ENCODE data around the gene DNAJC17. TPM values are rescaled to one million over a fixed set of nuclear protein-coding genes. Genes with fewer than 3 reads are reported as not detected.

The DNAJC17 gene
- total RNA-seq, 2 experiments from 2014 or later, result 35.8 to 35.9 TPM

- Mint-ChIP-seq H3K27me3 (no peaks in the 10 kb centered on the region), H3K9me3 (no peaks in the 10 kb centered on the region), H3K4me3 (no peak overlapping the region), H3K4me1 (ENCODE audit: low read depth) (peaks cover 30% of the 10 kb centered on the region), H3K27ac (no peak overlapping the region), H3K36me3 (ENCODE audit: low read depth) (peaks cover 2% of the 10 kb centered on the region)
- no peak for ATAC-seq
- ChIA-PET CTCF (interaction anchor here (0.6 to 3.7 kb wide), 12 partner anchors 9 to 488 kb away, joined by 3 to 15 read pairs (median 3); partner anchors contain the start of gene GCHFR), POLR2A (interaction anchor here (1.0 kb wide), 1 partner anchor 90 kb away, joined by 3 read pairs; the partner anchor contains the start of gene RAD51)
- no peak for DNase-seq
- TF ChIP-seq CTCF (IDR thresholded peaks at IDR 0.05), result no peak
- intact Hi-C loops (cut with micrococcal nuclease), result no loop called here
These were observed 22.1 kb downstream of the DNAJC17 start for GRCh38 chr15:40785164-40785563.

- Mint-ChIP-seq H3K36me3 (ENCODE audit: low read depth) (peaks cover 8% of the 10 kb centered on the region), H3K27ac (no peak overlapping the region), H3K9me3 (no peaks in the 10 kb centered on the region), H3K27me3 (no peaks in the 10 kb centered on the region), H3K4me1 (ENCODE audit: low read depth) (peaks cover 17% of the 10 kb centered on the region), H3K4me3 (no peak overlapping the region)
- ATAC-seq (peak; percentile 90), DNase-seq (peak; percentile 87)
- intact Hi-C loops (cut with micrococcal nuclease), result loop anchor here (2.0 kb wide), 1 partner anchor 104 kb away; no protein-coding TSS in a partner anchor
- POLR2A ChIA-PET, result interaction anchor here (0.5 to 1.9 kb wide), 7 partner anchors 12 to 308 kb away, joined by 3 to 14 read pairs (median 4); partner anchors contain the start of genes C15orf62 and RAD51
- CTCF ChIA-PET, result interaction anchor here (0.8 to 3.0 kb wide), 40 partner anchors 9 to 193 kb away, joined by 3 to 32 read pairs (median 4); partner anchors contain the start of genes C15orf62, GCHFR, RAD51 and SPINT1
- peak; percentile 77 for TF ChIP-seq CTCF (IDR thresholded peaks at IDR 0.05)
These were observed 24.6 kb downstream of the DNAJC17 start for GRCh38 chr15:40782609-40783227.

- intact Hi-C loops (cut with micrococcal nuclease), result no loop called here
These were observed 30.6 kb downstream of the DNAJC17 start for GRCh38 chr15:40776537-40777141.

GRCh38 chr15:40775740-40776536 is 31.3 kb downstream of the DNAJC17 start:
- H3K27ac Mint-ChIP-seq, result no peak overlapping the region
- H3K9me3 Mint-ChIP-seq, result no peaks in the 10 kb centered on the region
- TF ChIP-seq CTCF (IDR thresholded peaks at IDR 0.05), result no peak
- H3K36me3 Mint-ChIP-seq (ENCODE audit: low read depth), result peaks cover 13% of the 10 kb centered on the region
- POLR2A ChIA-PET, result interaction anchor here (1.0 to 1.3 kb wide), 3 partner anchors 12 to 81 kb away, joined by 3 to 5 read pairs (median 4); partner anchors contain the start of genes GCHFR and RAD51
- H3K4me1 Mint-ChIP-seq (ENCODE audit: low read depth), result peaks cover 9% of the 10 kb centered on the region
- ATAC-seq (no peak), DNase-seq (no peak)
- CTCF ChIA-PET, result interaction anchor here (0.7 to 2.0 kb wide), 5 partner anchors 10 to 31 kb away, joined by 3 to 8 read pairs (median 3); no protein-coding TSS in a partner anchor
- H3K27me3 Mint-ChIP-seq, result no peaks in the 10 kb centered on the region
- intact Hi-C loops (cut with micrococcal nuclease), result no loop called here
- H3K4me3 Mint-ChIP-seq, result no peak overlapping the region

More at GRCh38 chr15:40776537-40777141, 30.6 kb downstream of the DNAJC17 start:
- ATAC-seq (peak; percentile 99), DNase-seq (peak; percentile 83)
- CTCF ChIA-PET, result interaction anchor here (0.7 to 2.0 kb wide), 4 partner anchors 9 to 31 kb away, joined by 3 to 8 read pairs (median 4); no protein-coding TSS in a partner anchor
- no peaks in the 10 kb centered on the region for H3K9me3 Mint-ChIP-seq
- POLR2A ChIA-PET, result interaction anchor here (1.0 to 1.3 kb wide), 3 partner anchors 12 to 82 kb away, joined by 3 to 5 read pairs (median 4); partner anchors contain the start of genes GCHFR and RAD51
- peak overlapping the region; percentile 52 for H3K27ac Mint-ChIP-seq
- H3K4me3 Mint-ChIP-seq, result no peak overlapping the region
- H3K4me1 Mint-ChIP-seq (ENCODE audit: low read depth), result peaks cover 9% of the 10 kb centered on the region
- no peaks in the 10 kb centered on the region for H3K27me3 Mint-ChIP-seq
- TF ChIP-seq CTCF (IDR thresholded peaks at IDR 0.05), result no peak
- peaks cover 13% of the 10 kb centered on the region for H3K36me3 Mint-ChIP-seq (ENCODE audit: low read depth)

All from activated CD8-positive, alpha-beta T cell treated with anti-CD3 and anti-CD28 coated beads for 36 hours (primary cell).